ENCODE results near the gene ASCC3.
"Not testable (repeated sequence)": the region's sequence is repeated elsewhere in the genome, so short reads cannot be mapped to it uniquely, and the experiment has no call there.

The ASCC3 gene

GRCh38 chr6:100665041-100665380, 216.1 kb downstream of the ASCC3 start:
- DNase-seq, result no peak

GRCh38 chr6:100664274-100665040, 216.7 kb downstream of the ASCC3 start:
- DNase-seq, result peak in 2 of 58 donors; percentile 0 to 6

GRCh38 chr6:100663219-100663863, 217.8 kb downstream of the ASCC3 start:
- no peak for DNase-seq

GRCh38 chr6:100662264-100662663, 218.9 kb downstream of the ASCC3 start:
- no peak for DNase-seq

GRCh38 chr6:100658486-100658885, 222.6 kb downstream of the ASCC3 start:
- no peak for DNase-seq

- no peak for DNase-seq
Measured at GRCh38 chr6:100657678-100658330, 223.3 kb downstream of the ASCC3 start.

GRCh38 chr6:100641147-100641546, 240.0 kb downstream of the ASCC3 start:
- DNase-seq, result not testable (repeated sequence)

- DNase-seq, result peak in 6 of 58 donors; percentile 0 to 65 (median 11)
Measured at GRCh38 chr6:100633096-100633777, 247.9 kb downstream of the ASCC3 start.

GRCh38 chr6:100630536-100630935, 250.6 kb downstream of the ASCC3 start:
- no peak for DNase-seq

GRCh38 chr6:100627911-100628758, 253.0 kb downstream of the ASCC3 start:
- no peak for DNase-seq

GRCh38 chr6:100626721-100627120, 254.4 kb downstream of the ASCC3 start:
- no peak for DNase-seq

GRCh38 chr6:100622907-100623692, 258.0 kb downstream of the ASCC3 start:
- DNase-seq, result no peak

GRCh38 chr6:100620085-100620840, 260.9 kb downstream of the ASCC3 start:
- no peak for DNase-seq

- DNase-seq, result no peak
Measured at GRCh38 chr6:100618351-100618671, 262.8 kb downstream of the ASCC3 start.

- DNase-seq, result no peak
Measured at GRCh38 chr6:100617633-100618350, 263.3 kb downstream of the ASCC3 start.

- no peak for DNase-seq
Measured at GRCh38 chr6:100614933-100615332, 266.2 kb downstream of the ASCC3 start.

GRCh38 chr6:100614386-100614785, 266.7 kb downstream of the ASCC3 start:
- no peak for DNase-seq

- no peak for DNase-seq
Measured at GRCh38 chr6:100613656-100614055, 267.5 kb downstream of the ASCC3 start.

- peak in 2 of 58 donors; percentile 0 to 9 for DNase-seq
Measured at GRCh38 chr6:100612094-100612493, 269.0 kb downstream of the ASCC3 start.
